GM12878 (cell line): ENCODE measurements around the gene SPON2.

Experiments
- GABPA ChIP-seq: IDR thresholded peaks from 2 replicates; pipeline ENCODE4 v1.6.1; 2014; ENCODE audit warnings: antibody characterized with exemption, low read depth, mild to moderate bottlenecking, inconsistent platforms
- HDGF ChIP-seq: fragments of 450-650 bp; IDR thresholded peaks from 2 replicates; pipeline ENCODE4 v1.6.1; 2016; ENCODE audit warnings: antibody characterized with exemption
- MEF2B ChIP-seq: fragments of 450-650 bp; IDR thresholded peaks from 2 replicates; pipeline ENCODE4 v1.6.1; 2018; ENCODE audit warnings: mild to moderate bottlenecking, moderate library complexity; ENCODE audit not compliant: partially characterized antibody, poor library complexity, severe bottlenecking
- NFIC ChIP-seq: IDR thresholded peaks from 2 replicates; pipeline ENCODE4 v1.6.1; 2012; ENCODE audit warnings: low read depth, mild to moderate bottlenecking, inconsistent platforms, low read length, moderate library complexity
- POLR2A ChIP-seq: IDR thresholded peaks from 2 replicates; pipeline ENCODE4 v1.6.1; 2011; ENCODE audit warnings: low read depth, mild to moderate bottlenecking, low read length
- RBBP5 ChIP-seq: fragments of 200-600 bp; sonication (generic); conservative IDR thresholded peaks from 2 replicates; pipeline ENCODE4 v1.6.1; 2016
- TF ChIP-seq, protein P1 (sequence below), 3 experiments: IDR thresholded peaks in 2 of 3; conservative IDR thresholded peaks in 1 of 3; 2 replicates each; pipeline ENCODE4 v1.5.1; 2011; ENCODE audit warnings: low read depth in 3 of 3, low read length in 3 of 3, mild to moderate bottlenecking in 3 of 3, control low read depth in 2 of 3, moderate library complexity in 2 of 3, inconsistent platforms in 1 of 3, mixed read lengths in 1 of 3; ENCODE audit not compliant: control insufficient read depth in 2 of 3, insufficient read depth in 1 of 3; ENCODE audit errors: extremely low read depth in 1 of 3

DNA sequence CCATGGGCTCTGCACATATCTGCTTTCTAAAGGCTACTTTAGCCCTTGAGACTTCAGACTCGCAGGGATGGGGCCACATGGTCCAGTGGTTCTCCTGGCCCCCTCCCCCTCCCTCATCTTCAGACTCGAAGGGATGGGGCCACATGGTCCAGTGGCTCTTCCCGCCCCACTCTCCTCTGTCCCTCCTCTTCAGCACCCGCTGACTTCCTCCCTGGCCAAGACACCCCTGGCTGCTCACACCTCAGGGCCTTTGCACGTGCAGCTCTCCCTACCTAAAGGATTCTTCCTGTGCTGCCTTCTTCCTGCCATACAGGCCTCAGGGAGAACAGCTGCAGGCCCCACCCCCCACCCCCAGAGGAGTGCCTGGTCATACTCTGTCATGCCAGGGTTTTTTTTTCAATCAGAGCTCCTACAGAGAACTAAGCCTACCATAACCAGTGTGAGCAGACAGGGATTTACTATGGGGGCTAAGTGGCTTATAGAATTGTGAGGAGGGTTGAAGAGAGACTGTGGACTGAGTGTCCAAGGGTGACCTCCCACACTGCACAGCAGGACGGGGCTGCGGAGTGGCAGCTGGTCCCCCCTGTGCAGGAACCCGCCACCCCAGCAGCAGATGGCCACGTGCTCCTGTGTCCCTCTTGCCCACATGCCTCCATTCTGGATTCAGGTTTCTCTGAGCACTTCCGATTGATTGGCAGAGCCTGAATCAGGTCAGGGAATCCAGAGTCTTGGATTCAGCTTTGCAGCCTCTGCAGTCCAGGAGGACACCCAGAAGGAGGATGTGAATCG lies 6.1 kb upstream of the SPON2 start:
- TF ChIP-seq, protein P1, sequence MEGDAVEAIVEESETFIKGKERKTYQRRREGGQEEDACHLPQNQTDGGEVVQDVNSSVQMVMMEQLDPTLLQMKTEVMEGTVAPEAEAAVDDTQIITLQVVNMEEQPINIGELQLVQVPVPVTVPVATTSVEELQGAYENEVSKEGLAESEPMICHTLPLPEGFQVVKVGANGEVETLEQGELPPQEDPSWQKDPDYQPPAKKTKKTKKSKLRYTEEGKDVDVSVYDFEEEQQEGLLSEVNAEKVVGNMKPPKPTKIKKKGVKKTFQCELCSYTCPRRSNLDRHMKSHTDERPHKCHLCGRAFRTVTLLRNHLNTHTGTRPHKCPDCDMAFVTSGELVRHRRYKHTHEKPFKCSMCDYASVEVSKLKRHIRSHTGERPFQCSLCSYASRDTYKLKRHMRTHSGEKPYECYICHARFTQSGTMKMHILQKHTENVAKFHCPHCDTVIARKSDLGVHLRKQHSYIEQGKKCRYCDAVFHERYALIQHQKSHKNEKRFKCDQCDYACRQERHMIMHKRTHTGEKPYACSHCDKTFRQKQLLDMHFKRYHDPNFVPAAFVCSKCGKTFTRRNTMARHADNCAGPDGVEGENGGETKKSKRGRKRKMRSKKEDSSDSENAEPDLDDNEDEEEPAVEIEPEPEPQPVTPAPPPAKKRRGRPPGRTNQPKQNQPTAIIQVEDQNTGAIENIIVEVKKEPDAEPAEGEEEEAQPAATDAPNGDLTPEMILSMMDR (IDR thresholded peaks at IDR 0.05 in 2 of 3, conservative IDR thresholded peaks at IDR 0.05 in 1 of 3; ENCODE audit: control insufficient read depth in 2 of 3, extremely low read depth in 1 of 3, insufficient read depth in 1 of 3, low read depth in 3 of 3, low read length in 3 of 3): no peak
- no peak for TF ChIP-seq MEF2B
- TF ChIP-seq NFIC: no peak
- no peak for TF ChIP-seq RBBP5
- no peak for TF ChIP-seq HDGF
- TF ChIP-seq GABPA: no peak
- no peak for TF ChIP-seq POLR2A
